SKM-1 treated with dmso at 0.1 percent for 144 hours (cell line): Measurements from ENCODE around the gene NT5M.
"Not testable (repeated sequence)": the region's sequence is repeated elsewhere in the genome, so short reads cannot be mapped to it uniquely, and the experiment has no call there.

Experiments used
- DNase-seq: peaks from one replicate; lab custom pipeline; 2025; ENCODE audit not compliant: unreplicated experiment; lab: John Stamatoyannopoulos, UW

NT5M gene

GRCh38 chr17:17370711-17371110, 67.5 kb downstream of the NT5M start:
- DNase-seq = no peak

GRCh38 chr17:17372856-17373520, 69.8 kb downstream of the NT5M start:
- no peak for DNase-seq

GRCh38 chr17:17375841-17376240, 72.7 kb downstream of the NT5M start:
- no peak for DNase-seq

- DNase-seq = no peak
These were observed 73.2 kb downstream of the NT5M start for GRCh38 chr17:17376362-17376761.

GRCh38 chr17:17377071-17377967, 74.1 kb downstream of the NT5M start:
- no peak for DNase-seq

- DNase-seq = no peak
These were observed 76.2 kb downstream of the NT5M start for GRCh38 chr17:17379197-17379991.

DNA sequence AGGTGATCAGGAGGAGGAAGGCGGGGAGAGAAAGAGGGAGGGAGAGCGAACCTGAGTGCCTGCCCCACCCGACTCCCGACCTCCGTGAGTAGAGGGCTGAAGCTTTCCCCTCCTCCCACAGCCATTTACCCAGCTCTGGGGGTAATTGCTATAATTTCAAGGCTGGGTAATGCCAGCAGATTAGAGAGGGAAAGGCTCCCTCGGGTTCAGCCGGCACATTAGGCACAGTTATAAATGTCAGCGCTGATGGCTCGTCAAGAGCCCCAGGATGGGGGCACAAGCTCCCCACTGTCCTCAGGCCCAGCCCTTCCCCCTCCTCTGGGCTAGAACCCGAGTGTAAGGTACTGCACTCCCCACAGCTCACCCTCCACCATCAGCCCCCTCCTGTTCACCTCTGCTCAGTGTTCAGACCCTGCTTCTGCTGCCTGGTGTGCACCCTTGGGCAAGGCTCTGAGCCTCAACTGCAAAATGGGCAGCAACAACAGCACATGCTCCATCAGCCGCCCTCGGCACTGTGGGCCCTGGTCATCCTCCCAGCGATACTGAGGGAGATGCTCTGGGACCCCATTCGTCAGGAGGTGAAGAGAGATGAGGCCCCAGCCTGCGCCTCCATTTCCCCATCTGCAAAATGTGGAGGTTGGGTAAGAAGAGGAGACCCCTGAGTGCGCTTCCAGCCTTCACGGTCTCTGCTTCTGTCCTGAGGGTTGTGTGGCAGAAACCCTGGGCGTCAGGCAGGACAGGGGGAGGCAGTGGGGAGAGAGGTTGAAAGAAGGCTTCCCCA, 77.2 kb downstream of the NT5M start:
- DNase-seq = no peak

GRCh38 chr17:17381446-17382064, 78.4 kb downstream of the NT5M start:
- DNase-seq = no peak

DNA sequence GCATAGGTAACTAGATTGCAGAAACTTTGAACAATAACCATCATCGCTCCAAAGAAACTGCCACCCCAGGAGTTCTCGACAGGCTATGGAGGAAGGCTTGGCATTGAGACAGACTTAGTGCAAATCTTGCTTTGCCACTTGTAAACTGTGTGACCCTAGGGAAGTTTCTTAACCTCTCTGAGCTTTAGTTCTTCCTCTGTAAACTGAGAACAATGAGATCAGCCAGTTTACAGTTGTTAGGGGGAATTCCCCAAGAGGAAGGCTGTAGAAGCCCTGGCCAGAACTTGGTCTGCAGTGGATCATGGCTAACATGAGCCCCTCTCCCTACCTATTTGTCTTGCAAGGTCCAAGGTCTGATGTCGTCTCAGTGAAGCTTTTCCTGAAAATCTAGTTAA, 78.9 kb downstream of the NT5M start:
- DNase-seq = no peak

DNA sequence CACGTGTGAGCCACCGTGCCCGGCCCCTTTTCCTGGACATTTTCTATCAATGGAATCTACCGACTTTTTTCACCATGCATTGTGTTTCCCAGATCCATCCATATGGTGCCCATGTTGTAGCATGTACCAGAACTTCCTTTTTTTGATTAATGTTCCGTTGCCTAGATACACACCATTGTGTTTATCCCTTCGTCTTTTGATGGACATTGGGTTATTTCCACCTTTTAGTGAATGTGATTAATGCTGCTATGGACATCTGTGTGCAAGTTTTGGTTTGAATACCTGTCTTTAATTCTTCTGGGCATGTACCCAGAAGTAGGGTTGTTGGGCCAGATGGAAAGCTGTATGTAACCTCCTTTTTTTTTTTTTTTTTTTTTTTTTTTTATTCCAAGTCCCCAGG, 79.8 kb downstream of the NT5M start:
- no peak for DNase-seq

- not testable (repeated sequence) for DNase-seq
These were observed 80.5 kb downstream of the NT5M start for GRCh38 chr17:17383431-17384290.

GRCh38 chr17:17384291-17384615, 81.1 kb downstream of the NT5M start:
- DNase-seq = no peak

DNA sequence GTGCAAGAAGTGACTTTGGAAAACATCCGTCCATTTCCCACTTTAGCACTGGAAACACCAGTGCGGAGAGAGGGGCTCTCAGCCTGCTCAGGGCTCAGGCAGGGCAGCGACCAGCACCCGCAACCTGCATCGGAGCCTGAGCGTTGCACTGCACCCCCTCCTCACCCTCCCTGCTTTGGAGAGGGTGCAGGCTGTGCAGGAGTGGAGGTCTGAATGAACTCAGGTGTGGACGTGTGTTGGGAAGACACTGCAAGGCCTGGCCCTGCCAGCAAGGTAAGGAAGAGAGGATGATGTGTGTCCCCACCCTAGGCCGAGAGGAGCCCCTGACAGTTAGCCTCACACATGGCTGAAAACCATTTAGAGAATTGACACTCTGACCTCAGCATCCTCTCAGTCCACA, 81.8 kb downstream of the NT5M start:
- DNase-seq = no peak

GRCh38 chr17:17385491-17385890, 82.3 kb downstream of the NT5M start:
- DNase-seq = no peak

DNA sequence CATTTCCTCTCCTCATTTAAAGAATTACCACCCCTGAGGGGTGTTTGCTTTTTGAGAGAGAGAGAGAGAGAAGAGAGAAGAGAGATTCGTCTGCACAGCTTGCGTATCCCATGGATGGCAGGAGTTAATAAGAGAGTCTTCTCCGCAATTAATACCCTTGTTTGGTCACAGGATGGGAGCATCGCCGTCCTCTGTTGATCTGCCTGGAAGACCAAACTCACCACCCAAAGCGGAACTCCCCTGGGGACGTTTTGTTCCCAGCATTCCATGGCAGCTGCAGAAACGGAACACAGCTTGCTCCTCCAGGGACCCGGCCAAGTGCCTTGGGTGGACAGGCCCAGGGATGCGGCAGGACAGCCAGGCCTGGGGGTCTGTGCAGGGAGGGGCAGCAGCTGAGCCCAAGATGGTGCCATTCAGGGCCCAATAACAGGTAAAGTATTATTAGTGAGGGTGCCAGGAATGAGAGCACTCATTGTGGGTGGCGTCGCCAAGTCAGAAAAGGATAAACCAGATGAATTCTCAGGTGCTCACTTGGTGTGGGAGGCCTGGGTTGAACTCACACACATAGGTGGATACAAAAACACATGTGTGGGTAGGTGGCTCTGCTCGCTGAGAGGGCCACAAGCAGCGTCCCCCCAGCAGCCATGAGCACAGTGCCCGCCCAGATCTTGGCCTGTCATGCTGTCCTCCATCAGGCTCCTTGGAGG, 83.1 kb downstream of the NT5M start:
- no peak for DNase-seq

DNA sequence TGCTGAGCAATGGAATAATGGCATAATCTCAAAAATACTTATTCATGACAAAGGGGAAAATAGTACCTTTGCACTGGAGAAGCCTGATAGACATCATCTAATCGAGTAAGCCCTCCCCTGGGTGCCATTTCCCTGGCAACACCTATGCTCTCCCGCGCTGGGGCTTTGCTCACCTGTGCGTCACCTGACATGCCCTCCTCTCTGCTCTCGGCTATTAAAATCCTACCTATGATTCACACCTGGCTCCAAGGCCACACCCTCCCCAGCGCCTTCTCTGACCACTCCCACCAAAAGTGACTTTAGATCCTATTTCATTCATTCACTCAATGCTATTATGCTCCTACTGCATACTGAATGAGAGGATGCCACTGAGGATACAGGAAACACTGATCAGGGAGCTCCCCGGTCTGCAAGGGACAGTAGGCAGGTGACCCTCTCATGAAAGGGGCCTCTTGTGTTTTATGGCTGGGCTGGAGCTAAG, 83.9 kb downstream of the NT5M start:
- no peak for DNase-seq

DNA sequence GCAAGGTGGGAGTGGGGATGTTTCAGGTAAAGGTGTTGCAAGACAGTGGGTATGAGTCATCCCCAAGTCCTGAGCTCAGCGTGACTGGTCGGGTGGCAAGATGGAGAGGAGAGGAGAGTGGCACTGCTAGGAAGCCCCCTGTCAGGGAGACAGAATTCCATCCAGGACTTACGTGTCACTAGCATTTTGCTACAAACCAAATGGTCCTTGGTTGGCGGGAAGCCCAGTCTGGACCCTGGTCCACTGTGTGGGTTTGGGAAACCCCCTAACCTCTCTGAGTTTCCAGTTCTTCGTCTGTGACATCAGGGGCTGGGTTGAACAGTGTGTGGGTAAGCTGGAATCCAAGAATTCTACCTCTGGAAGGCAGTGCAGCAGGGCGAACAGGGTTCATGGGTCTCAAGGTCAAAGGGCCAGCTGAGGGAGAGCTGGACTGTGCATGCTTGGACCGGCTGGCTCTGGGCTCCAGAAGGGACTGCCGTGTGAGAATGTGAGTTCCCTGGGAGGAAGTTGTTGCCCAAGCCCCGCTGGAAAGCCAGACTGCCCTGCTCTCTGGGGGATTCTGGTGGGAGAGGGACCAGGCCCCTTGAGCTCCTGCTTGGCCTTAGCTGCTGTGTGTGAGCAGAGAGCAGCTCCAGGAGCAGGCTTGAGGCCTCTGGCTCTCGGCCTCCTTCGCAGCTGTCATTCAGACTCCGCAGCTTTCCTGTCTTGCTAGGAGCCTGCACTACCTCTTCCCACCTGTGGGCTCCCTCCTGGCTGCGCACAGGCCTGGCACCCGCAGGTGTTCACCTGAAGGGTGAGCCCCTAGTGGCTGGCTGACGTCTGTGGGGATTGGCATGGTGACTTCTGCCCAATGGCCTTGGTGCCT, 84.6 kb downstream of the NT5M start:
- DNase-seq = no peak
